ENCODE results near the gene ARFIP2.

ARFIP2 gene

DNA sequence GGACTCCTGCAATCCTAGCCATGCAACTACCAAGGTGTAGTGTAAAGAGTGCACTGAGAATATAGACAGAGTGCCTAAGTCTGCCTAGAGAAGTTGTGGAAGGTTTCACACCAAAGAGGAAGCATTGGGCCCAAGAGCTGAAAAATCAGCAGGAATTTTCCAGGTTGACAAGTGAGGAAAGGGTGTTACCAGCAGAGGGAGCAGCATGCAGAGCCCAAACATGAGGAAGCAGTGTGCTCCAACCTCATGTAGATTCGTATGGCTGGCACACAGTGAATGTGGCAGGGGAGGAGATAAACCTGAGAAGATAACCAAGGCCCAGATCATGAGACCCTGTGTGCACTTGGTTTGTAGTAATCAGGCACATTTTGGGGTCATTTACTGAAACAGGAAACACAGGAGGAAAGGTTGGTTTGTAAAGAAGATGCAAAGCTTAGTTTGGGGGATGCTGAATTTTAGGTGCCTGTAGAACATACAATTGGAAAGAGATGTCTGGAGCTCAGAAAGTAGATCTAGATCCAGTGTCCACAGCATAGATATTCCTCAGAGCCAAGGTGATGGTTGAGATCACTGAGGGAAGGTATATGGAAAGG lies 42.1 kb downstream of the ARFIP2 start:
- DNase-seq (ENCODE audit: insufficient read length, low spot score) (no peak), FAIRE-seq (peak; percentile 82)
- TF ChIP-seq POLR2A (IDR thresholded peaks at IDR 0.05; ENCODE audit: low read depth, low read length) (no peak), PAX5 (IDR thresholded peaks at IDR 0.05; ENCODE audit: insufficient read depth, low read length, severe bottlenecking) (no peak), POU2F2 (IDR thresholded peaks at IDR 0.05; ENCODE audit: low read depth, low read length) (no peak), TAF1 (IDR thresholded peaks at IDR 0.05; ENCODE audit: low read depth, low read length) (no peak), SPI1 (IDR thresholded peaks at IDR 0.05; ENCODE audit: low read depth, low read length) (no peak), POLR2AphosphoS5 (IDR thresholded peaks at IDR 0.05; ENCODE audit: low read depth, low read length) (no peak)

DNA sequence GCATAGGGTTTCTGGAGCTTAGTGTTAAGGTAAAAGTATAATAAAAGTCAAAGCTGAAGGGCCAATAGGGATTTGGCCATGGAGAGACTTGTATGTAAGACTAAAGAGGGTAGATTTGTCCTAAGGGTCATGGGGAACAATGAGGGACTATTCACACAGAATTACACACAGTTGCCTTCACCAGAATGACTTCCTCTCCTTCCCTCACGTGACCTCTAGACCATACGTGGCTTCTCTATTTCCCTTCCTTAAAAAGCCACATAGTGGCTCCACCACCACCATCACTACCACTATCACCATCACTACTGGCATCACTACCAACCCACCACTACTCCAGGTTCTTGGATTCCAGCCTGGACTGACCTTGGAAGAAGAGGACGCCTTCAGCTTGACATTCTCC lies 43.1 kb downstream of the ARFIP2 start:
- FAIRE-seq (peak; percentile 82), DNase-seq (ENCODE audit: insufficient read length, low spot score) (no peak)
- TF ChIP-seq TAF1 (IDR thresholded peaks at IDR 0.05; ENCODE audit: low read depth, low read length) = no peak
- peak; percentile 69 for TF ChIP-seq SPI1 (IDR thresholded peaks at IDR 0.05; ENCODE audit: low read depth, low read length)

DNA sequence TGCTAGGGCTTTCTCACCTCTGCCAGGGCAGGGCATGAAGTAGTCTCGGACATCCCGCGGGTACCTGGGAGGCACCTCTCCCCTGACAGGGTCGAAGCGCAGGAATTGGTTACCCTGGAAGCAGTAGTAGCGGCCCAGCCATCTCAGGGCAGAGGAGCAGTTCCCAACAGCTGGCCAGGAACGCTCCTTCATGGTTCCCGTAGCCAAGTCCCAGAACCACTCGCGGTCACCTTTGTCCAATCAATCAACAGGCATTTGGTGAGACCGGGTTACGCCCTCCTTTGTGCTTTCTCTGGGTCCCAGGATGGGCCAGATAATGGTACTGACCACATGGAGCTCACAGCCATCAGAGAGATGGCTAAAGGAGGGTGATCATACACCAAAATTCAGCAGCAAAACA lies 43.7 kb downstream of the ARFIP2 start:
- TF ChIP-seq TAF1 (IDR thresholded peaks at IDR 0.05; ENCODE audit: low read depth, low read length) (no peak), POLR2AphosphoS5 (IDR thresholded peaks at IDR 0.05; ENCODE audit: low read depth, low read length) (no peak), POU2F2 (IDR thresholded peaks at IDR 0.05; ENCODE audit: low read depth, low read length) (no peak), POLR2A (IDR thresholded peaks at IDR 0.05; ENCODE audit: low read depth, low read length) (no peak), SPI1 (IDR thresholded peaks at IDR 0.05; ENCODE audit: low read depth, low read length) (no peak), PAX5 (IDR thresholded peaks at IDR 0.05; ENCODE audit: insufficient read depth, low read length, severe bottlenecking) (no peak)
- peak; percentile 28 for FAIRE-seq
- no peak for DNase-seq (ENCODE audit: insufficient read length, low spot score)

DNA sequence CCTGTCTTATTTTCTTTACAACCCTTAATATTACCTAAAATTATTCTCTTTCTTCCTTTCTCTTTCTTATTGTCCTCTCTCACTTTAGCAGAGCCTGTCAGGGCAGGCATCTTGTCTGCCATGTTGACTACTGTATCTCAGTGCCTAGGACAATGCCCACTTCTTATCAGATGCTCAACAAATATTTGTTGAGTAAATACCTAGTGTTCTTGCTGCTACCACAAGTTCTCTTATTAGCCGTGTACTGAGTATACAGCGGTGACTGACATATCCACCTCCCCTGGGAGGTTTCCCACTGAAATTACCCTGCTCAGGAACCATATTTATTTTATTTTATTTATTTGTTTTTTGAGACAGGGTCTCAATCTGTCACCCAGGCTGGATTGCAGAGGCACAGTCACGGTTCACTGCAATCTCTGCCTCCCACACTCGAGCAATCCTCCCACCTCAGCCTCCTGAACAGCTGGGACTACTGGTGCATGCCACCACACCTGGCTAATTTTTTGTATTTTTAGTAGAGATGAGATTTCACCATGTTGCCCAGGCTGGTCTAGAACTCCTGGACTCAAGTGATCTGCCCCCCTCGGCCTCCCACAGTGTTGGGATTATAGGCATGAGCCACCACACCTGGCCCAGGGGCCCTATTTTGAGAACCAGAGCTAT lies 47.0 kb downstream of the ARFIP2 start:
- TF ChIP-seq PAX5 (IDR thresholded peaks at IDR 0.05; ENCODE audit: insufficient read depth, low read length, severe bottlenecking) (peak; percentile 91), SPI1 (IDR thresholded peaks at IDR 0.05; ENCODE audit: low read depth, low read length) (no peak)
- DNase-seq (ENCODE audit: insufficient read length, low spot score) (no peak), FAIRE-seq (no peak)

- DNase-seq (ENCODE audit: insufficient read length, low spot score) = no peak
- TF ChIP-seq POLR2AphosphoS5 (IDR thresholded peaks at IDR 0.05; ENCODE audit: low read depth, low read length) = no peak
- TF ChIP-seq PAX5 (IDR thresholded peaks at IDR 0.05; ENCODE audit: insufficient read depth, low read length, severe bottlenecking) = no peak
- TF ChIP-seq POLR2A (IDR thresholded peaks at IDR 0.05; ENCODE audit: low read depth, low read length) = no peak
- TF ChIP-seq SPI1 (IDR thresholded peaks at IDR 0.05; ENCODE audit: low read depth, low read length) = no peak
- no peak for TF ChIP-seq TAF1 (IDR thresholded peaks at IDR 0.05; ENCODE audit: low read depth, low read length)
- TF ChIP-seq POU2F2 (IDR thresholded peaks at IDR 0.05; ENCODE audit: low read depth, low read length) = no peak
- no peak for FAIRE-seq
Observed at GRCh38 chr11:6431861-6432260, 49.3 kb downstream of the ARFIP2 start.

GRCh38 chr11:6427516-6427915 lies 53.6 kb downstream of the ARFIP2 start:
- FAIRE-seq = no peak
- no peak for DNase-seq (ENCODE audit: insufficient read length, low spot score)
- TF ChIP-seq POLR2AphosphoS5 (IDR thresholded peaks at IDR 0.05; ENCODE audit: low read depth, low read length) = no peak
